Choroid plexus epithelial cell (primary cell): ENCODE measurements around the gene ARL15.

ENCODE experiments used
- DNase-seq: peaks from one replicate; pipeline ENCODE4 v3.0.0-alpha.2; 2010; ENCODE audit warnings: low read depth
- H3K4me3 ChIP-seq: 2 replicates; pipeline ENCODE4 v1.5.1; 2011; ENCODE audit warnings: low read depth, mild to moderate bottlenecking, control low read depth, low read length, moderate library complexity
- TF ChIP-seq, protein P1 (sequence below): conservative IDR thresholded peaks from 2 replicates; pipeline ENCODE4 v1.5.1; 2011; ENCODE audit warnings: low read depth, mild to moderate bottlenecking, control low read depth, inconsistent platforms, low read length, moderate library complexity

The ARL15 gene

DNA sequence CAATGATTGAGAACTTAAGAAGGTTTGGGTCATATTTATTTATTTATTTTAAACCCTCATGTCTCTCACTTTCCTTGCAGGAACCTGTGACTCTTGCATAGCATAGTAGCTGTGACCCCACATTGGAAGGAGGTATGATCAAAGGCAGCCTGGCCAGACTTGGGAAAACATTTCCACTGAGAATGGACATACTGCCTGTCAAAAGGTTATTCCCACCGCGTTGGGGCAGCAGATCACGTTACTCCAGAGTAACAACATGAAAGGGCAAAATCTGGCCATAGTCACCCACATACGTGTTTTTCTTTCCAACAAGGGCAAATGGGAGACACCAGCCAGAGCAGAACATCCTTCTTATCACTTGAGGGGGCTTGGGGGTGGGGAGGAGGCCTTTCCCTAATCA is 95.7 kb downstream of the ARL15 start:
- TF ChIP-seq, protein P1, sequence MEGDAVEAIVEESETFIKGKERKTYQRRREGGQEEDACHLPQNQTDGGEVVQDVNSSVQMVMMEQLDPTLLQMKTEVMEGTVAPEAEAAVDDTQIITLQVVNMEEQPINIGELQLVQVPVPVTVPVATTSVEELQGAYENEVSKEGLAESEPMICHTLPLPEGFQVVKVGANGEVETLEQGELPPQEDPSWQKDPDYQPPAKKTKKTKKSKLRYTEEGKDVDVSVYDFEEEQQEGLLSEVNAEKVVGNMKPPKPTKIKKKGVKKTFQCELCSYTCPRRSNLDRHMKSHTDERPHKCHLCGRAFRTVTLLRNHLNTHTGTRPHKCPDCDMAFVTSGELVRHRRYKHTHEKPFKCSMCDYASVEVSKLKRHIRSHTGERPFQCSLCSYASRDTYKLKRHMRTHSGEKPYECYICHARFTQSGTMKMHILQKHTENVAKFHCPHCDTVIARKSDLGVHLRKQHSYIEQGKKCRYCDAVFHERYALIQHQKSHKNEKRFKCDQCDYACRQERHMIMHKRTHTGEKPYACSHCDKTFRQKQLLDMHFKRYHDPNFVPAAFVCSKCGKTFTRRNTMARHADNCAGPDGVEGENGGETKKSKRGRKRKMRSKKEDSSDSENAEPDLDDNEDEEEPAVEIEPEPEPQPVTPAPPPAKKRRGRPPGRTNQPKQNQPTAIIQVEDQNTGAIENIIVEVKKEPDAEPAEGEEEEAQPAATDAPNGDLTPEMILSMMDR, result no peak
- DNase-seq, result no peak
- no peak overlapping the region for H3K4me3 ChIP-seq

DNA sequence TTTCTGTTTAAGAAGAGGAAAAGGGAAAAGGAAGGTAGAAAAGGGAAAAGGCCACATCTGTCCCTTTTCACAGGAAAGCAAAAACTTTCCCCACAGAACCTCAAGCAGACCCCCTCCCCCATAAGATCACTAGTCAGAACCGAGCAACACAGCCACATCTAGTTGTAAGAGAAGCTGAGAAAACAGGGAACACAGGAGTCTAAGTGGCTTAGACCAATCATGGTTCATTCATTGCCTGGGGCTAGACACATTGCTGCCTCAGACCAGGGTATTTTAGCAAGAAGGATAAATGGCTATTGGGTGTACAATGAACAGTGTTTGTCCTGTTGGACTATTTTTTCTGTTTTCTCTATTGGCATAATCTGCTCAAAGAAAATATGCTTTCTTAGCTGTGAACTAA is 98.0 kb downstream of the ARL15 start:
- TF ChIP-seq, protein P1, result no peak
- DNase-seq, result no peak
- H3K4me3 ChIP-seq, result no peak overlapping the region

DNA sequence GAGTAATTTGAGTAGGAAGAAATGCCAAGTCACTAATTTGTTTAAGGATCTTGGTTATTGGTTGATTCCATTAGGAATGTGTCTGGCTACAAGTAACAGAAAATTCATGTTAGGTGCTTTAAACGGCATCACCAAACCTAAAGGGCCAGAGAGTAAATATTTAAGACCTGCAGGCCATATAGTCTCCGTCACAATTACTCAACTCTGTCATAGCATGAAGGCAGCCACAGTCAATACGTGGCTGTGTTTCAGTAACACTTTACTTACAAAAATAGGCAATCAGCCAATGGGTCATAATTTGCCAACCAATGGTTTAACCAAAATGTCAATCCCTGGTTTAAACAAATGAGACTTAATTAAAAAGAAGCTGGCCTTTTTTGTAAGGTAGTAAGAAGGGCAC is 98.5 kb downstream of the ARL15 start:
- DNase-seq, result no peak
- TF ChIP-seq, protein P1, result no peak
- no peak overlapping the region for H3K4me3 ChIP-seq

DNA sequence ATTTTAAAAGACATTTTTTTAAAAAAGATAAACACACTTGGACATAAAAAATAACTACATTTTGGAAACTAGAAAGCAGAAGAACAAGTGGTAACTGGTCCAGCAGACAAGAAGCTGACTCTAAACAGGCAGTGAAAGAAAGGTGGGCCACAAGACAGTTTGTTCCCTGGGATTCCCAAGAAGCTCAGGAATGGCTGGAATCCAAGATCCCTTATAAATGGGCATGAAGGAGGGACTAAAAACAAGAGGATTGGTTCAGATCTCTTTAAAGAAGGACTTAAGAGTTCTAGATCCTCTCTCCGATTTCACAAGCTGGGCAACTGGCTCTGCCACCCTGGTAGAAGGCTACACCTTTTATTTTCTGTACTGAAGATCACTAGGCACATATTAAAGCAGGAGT is 102.8 kb downstream of the ARL15 start:
- DNase-seq, result no peak
- TF ChIP-seq, protein P1, result no peak
- no peak overlapping the region for H3K4me3 ChIP-seq

DNA sequence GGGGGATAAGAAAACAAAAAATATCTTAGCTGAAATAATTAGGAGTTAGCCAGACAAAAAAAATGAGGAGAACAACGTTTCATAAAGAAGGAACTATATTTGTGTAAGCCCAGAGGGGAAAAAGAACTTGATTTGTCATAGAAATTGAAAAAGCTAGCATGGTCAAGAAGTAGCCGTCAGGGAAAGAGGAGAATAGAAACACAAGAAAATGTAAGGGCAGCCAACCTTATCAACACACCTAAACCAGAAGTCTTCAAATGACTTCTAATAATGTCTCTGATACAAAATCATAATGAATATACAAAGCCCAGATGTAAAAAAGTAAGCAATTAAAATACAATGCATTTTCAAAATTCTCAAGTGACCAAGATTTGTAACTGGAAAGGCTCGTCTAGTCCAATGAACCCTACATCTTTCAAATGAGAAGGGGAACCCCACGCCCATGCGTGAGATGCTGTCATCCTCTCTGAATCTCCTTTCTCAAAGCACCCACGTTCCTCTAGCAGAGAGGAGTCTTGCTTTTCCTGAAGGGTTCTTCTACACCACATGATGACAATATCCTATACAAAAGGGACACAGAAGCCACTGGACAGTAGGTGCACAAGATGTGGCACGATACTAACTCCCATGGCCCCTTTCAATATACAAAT is 103.7 kb downstream of the ARL15 start:
- H3K4me3 ChIP-seq, result no peak overlapping the region
- no peak for DNase-seq
- TF ChIP-seq, protein P1, result no peak

DNA sequence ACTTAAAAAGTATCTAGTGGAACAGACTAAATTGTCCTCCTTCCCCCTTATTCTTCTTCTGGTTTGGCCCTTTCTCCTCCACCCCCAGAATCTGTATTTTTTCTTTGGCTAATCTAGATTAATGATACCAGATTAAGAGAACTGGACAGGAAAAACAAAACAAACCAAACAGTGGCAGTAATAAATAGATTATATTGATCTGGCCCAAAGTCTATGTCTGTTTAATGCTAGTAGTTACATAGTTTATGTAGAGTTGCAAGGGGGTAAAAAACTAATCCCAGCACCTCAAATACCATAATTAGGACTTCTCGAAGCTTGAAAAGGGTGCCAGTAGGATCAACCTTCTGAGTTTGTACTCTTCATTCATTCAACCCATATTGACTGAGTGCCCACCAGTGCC is 104.5 kb downstream of the ARL15 start:
- TF ChIP-seq, protein P1, result no peak
- DNase-seq, result no peak
- no peak overlapping the region for H3K4me3 ChIP-seq

DNA sequence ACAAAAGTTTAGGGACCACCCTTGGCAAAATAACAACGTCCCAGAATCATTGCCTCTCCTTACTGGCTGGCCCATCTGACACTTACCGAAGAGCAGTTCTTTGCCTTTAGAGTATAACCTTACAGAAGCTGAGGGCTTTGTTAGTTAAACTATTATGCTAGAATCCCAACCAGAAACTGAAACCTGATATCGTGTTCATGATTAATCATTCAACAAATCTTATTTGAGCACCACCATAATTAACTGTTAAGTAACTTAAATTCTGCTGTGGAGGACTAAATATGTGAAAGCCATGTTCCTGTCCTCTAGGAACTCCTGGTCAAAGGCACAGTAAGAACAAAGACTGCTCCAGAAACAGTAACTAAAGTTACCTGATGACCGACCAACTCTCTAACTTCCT is 104.9 kb downstream of the ARL15 start:
- DNase-seq, result no peak
- TF ChIP-seq, protein P1, result no peak

More for the DNA sequence above, 104.9 kb downstream of the ARL15 start:
- no peak overlapping the region for H3K4me3 ChIP-seq
